ENCODE measurements around the gene LNX1.
A peak's percentile ranks its signal among the peaks of the same experiment; 100 is the strongest.

LNX1 gene

DNA sequence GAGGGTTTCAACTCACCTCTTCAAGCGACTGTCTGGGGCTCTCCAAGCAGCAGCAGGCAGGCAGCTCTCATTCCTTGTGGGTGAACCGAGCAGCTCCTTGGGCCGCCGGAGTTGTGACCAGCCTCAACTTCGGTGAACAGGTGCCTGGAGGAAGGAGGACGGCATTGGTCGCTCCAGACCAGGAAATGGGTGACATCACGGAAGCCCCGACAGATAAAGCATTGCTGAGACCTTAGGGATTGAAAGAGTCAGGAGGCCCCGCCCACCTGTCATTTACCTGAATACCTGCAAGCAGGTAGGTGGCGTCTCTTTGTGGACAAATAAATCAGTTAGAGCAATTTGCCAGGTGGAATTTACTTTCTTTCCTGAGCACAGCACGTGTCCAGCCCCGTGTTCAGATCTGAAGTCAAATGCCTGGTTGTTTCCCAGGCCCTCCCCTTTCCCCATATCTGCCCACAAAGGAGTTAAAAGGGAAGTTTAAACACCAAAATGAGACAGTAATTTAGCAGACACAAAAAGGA lies at the start of gene LNX1:
Gene LNX1, minus strand, starts transcription at position 115 of the 521 bp plus-strand sequence. CDS start 17,484 bp downstream, outside the sequence.
- peak; percentile 25; the same call in 1 of the 2 replicates for TF ChIP-seq CREB1 (IDR thresholded peaks at IDR 0.05; ENCODE audit: low read depth)
- TF ChIP-seq EP300 (IDR thresholded peaks at IDR 0.05; ENCODE audit: borderline replicate concordance) = peak; percentile 23; the same call in 1 of the 2 replicates
- 0 out of 2 replicates have a peak, but pooled peaks have one; percentile 7 for TF ChIP-seq NFIC (IDR thresholded peaks at IDR 0.05)
- peak; percentile 53; the same call in 1 of the 2 replicates for TF ChIP-seq TAF1 (IDR thresholded peaks at IDR 0.05; ENCODE audit: low read depth)
- no peak for TF ChIP-seq EGR1 (IDR thresholded peaks at IDR 0.05)
- TF ChIP-seq, protein P1, sequence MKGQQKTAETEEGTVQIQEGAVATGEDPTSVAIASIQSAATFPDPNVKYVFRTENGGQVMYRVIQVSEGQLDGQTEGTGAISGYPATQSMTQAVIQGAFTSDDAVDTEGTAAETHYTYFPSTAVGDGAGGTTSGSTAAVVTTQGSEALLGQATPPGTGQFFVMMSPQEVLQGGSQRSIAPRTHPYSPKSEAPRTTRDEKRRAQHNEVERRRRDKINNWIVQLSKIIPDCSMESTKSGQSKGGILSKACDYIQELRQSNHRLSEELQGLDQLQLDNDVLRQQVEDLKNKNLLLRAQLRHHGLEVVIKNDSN (IDR thresholded peaks at IDR 0.05) = peak; percentile 73
- TF ChIP-seq TCF12 (IDR thresholded peaks at IDR 0.05; ENCODE audit: low read depth) = peak; percentile 32; the same call in 1 of the 2 replicates
- no peak for TF ChIP-seq CEBPB (IDR thresholded peaks at IDR 0.05)
- no peak for TF ChIP-seq YY1 (IDR thresholded peaks at IDR 0.05; ENCODE audit: low read depth)
- no peak for TF ChIP-seq FOXM1 (IDR thresholded peaks at IDR 0.05; ENCODE audit: borderline replicate concordance, low read depth)
- TF ChIP-seq ZBTB7A (IDR thresholded peaks at IDR 0.05; ENCODE audit: low read depth) = no peak
- TF ChIP-seq RAD21 (IDR thresholded peaks at IDR 0.05; ENCODE audit: low read depth) = peak; percentile 45
- peak; percentile 60; the same call in 1 of the 2 replicates for TF ChIP-seq TEAD4 (IDR thresholded peaks at IDR 0.05)
- TF ChIP-seq, protein P2, sequence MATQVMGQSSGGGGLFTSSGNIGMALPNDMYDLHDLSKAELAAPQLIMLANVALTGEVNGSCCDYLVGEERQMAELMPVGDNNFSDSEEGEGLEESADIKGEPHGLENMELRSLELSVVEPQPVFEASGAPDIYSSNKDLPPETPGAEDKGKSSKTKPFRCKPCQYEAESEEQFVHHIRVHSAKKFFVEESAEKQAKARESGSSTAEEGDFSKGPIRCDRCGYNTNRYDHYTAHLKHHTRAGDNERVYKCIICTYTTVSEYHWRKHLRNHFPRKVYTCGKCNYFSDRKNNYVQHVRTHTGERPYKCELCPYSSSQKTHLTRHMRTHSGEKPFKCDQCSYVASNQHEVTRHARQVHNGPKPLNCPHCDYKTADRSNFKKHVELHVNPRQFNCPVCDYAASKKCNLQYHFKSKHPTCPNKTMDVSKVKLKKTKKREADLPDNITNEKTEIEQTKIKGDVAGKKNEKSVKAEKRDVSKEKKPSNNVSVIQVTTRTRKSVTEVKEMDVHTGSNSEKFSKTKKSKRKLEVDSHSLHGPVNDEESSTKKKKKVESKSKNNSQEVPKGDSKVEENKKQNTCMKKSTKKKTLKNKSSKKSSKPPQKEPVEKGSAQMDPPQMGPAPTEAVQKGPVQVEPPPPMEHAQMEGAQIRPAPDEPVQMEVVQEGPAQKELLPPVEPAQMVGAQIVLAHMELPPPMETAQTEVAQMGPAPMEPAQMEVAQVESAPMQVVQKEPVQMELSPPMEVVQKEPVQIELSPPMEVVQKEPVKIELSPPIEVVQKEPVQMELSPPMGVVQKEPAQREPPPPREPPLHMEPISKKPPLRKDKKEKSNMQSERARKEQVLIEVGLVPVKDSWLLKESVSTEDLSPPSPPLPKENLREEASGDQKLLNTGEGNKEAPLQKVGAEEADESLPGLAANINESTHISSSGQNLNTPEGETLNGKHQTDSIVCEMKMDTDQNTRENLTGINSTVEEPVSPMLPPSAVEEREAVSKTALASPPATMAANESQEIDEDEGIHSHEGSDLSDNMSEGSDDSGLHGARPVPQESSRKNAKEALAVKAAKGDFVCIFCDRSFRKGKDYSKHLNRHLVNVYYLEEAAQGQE (IDR thresholded peaks at IDR 0.05; ENCODE audit: low read depth) = no peak
- TF ChIP-seq, protein P3, sequence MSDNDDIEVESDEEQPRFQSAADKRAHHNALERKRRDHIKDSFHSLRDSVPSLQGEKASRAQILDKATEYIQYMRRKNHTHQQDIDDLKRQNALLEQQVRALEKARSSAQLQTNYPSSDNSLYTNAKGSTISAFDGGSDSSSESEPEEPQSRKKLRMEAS (IDR thresholded peaks at IDR 0.05) = peak; percentile 89

DNA sequence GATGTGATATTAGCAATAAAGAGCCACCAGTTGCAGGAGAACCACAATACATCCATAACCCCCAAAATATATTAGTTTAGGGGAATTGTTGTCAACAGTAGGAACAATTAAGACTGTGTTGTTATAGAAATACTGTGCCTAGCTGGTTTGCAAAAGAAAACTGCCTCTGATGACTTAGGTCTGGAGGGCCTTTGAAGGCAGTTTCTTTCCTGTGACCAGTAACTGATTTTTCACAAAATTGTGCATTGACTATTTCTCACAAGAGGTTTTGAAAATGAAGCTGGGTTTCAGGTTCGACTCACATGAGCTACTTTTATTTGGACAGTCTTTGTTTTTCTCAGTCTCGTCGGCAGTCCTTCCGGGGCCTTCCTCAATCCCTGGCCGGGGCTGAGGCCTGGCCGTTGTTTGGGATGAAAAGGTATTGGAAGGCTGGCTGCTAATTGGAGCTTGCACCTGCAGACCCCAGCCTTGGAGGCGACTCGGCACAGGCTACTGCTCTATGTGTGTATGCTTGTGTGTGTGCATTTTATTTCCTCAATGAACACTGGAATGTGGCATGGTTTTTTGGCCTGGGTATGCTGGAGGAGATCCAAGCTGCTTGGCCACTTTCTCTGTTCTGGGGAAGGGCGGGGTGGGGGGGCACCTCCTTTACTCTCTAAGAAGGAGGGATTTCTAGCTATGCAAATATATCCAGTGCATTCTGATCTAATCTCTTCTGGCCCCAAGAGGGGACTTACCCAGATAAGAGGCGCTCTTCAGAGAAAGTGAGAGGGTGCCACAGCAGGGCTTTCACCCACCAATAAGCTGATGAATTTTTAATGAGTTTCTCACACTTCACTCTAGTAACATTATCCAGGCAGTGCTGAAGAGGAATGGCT lies 49.5 kb upstream of the LNX1 start:
- TF ChIP-seq TEAD4 (IDR thresholded peaks at IDR 0.05) = peak; percentile 60; the same call in 1 of the 2 replicates
- no peak for TF ChIP-seq TCF12 (IDR thresholded peaks at IDR 0.05; ENCODE audit: low read depth)
- peak; percentile 55; the same call in 1 of the 2 replicates for TF ChIP-seq NFIC (IDR thresholded peaks at IDR 0.05)

DNA sequence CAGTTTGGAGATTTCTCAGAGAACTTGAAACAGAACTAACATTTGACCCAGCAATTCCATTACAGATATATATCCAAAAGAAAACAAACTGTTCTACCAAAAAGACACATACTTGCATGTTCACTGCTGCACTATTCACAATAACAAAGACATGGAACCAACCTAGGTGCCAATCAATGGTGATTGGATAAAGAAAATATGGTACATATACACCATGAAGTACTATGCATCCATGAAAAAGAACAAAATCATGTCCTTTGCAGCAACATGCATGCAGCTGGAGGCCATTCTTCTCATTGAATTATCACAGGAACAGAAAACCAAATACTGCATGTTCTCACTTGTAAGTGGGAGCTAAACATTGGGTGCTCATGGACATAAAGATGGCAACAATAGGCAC lies 47.6 kb upstream of the LNX1 start:
- TF ChIP-seq CEBPB (IDR thresholded peaks at IDR 0.05) (no peak), RAD21 (IDR thresholded peaks at IDR 0.05; ENCODE audit: low read depth) (no peak), EP300 (IDR thresholded peaks at IDR 0.05; ENCODE audit: borderline replicate concordance) (no peak), TCF12 (IDR thresholded peaks at IDR 0.05; ENCODE audit: low read depth) (no peak), NFIC (IDR thresholded peaks at IDR 0.05) (no peak), ZBTB7A (IDR thresholded peaks at IDR 0.05; ENCODE audit: low read depth) (no peak), TEAD4 (IDR thresholded peaks at IDR 0.05) (no peak)
- TF ChIP-seq, protein P2 (IDR thresholded peaks at IDR 0.05; ENCODE audit: low read depth) = no peak

DNA sequence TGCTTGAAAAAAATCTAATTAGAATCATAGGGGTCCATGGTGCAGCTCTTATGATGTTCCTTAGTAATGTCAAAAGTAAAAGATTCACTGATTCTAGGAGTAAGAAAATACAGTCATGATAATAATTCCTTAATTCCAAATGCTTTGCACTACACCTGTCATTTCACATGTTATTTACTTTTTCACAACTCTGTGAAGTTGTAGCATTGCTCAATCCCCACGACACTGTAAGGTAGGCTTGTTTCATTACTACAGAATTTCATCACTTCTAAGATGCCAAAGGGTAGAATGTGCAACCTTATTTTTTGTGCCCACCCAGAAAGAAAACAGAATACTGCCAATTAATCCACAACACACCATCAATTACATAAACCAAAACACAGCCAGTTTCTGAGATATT lies 46.1 kb upstream of the LNX1 start:
- TF ChIP-seq CEBPB (IDR thresholded peaks at IDR 0.05) (no peak), FOXM1 (IDR thresholded peaks at IDR 0.05; ENCODE audit: borderline replicate concordance, low read depth) (no peak), EP300 (IDR thresholded peaks at IDR 0.05; ENCODE audit: borderline replicate concordance) (no peak), TEAD4 (IDR thresholded peaks at IDR 0.05) (no peak), NFIC (IDR thresholded peaks at IDR 0.05) (no peak), ZBTB7A (IDR thresholded peaks at IDR 0.05; ENCODE audit: low read depth) (no peak), EGR1 (IDR thresholded peaks at IDR 0.05) (no peak), YY1 (IDR thresholded peaks at IDR 0.05; ENCODE audit: low read depth) (no peak), TCF12 (IDR thresholded peaks at IDR 0.05; ENCODE audit: low read depth) (no peak), CREB1 (IDR thresholded peaks at IDR 0.05; ENCODE audit: low read depth) (no peak), TAF1 (IDR thresholded peaks at IDR 0.05; ENCODE audit: low read depth) (no peak), RAD21 (IDR thresholded peaks at IDR 0.05; ENCODE audit: low read depth) (no peak)
- TF ChIP-seq, protein P2 (IDR thresholded peaks at IDR 0.05; ENCODE audit: low read depth) = no peak
- TF ChIP-seq, protein P3 (IDR thresholded peaks at IDR 0.05) = no peak
- TF ChIP-seq, protein P1 (IDR thresholded peaks at IDR 0.05) = no peak

All from Ishikawa (cell line).